ENCODE data around the gene PNCK.
A peak's percentile ranks its signal among the peaks of the same experiment; 100 is the strongest.

PNCK gene

DNA sequence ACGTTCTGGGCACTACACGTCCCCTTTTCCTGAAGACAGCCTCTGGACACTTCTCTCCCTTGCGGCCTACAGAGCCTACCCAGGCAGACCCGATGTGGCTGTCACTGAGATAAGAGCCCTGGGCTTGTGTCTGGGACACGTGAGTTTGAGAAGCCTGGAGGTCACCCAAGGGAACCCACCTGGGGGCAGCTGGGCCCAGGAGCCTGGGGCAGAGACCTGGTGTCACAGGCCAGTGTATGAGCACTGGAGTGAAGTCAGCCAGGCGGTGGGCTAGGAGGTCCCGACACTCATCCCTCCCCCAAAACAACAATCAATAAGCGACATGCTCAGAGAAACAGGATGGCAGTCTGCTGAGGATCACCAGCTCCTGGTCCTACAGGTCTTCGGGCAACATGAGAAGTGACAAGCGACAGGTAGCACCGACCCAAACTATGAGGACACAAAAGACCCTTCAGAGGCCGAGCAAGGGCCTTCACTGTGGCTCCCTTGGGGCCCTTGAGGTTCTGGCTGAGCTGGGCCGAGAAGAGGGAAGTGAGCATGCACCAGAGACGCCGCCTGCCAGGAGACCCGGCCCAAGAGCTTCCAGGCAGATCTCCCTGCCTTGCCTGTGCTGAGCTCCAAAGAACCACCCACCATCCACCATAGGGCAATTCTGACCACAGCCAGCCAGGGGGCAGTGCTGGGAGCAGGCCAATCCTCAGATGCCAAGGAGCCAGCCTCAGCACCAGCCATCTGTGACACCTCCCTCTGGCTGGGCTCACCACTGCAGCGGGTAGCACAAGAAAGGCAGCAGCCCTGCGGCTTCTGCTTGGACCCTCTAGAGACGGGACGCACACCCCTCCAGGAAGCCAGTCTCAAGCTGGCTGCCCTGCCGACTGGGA lies 37.6 kb downstream of the PNCK start:
- Histone ChIP-seq H3K27me3 (replicated peaks; ENCODE audit: control insufficient read depth, insufficient read depth, low read length) (no peaks in the 10 kb centered on the region; the same call in 1 of the 2 replicates), H3K4me3 (replicated peaks; ENCODE audit: low read depth, low read length) (no peak overlapping the region), H3K36me3 (ENCODE audit: control insufficient read depth, insufficient read depth, low read length) (no peaks in the 10 kb centered on the region)
- no peak for DNase-seq (ENCODE audit: extremely low read depth, insufficient read length)
- TF ChIP-seq CTCF (IDR thresholded peaks at IDR 0.05; ENCODE audit: insufficient read depth, low read length, poor library complexity, severe bottlenecking), result peak; percentile 37

DNA sequence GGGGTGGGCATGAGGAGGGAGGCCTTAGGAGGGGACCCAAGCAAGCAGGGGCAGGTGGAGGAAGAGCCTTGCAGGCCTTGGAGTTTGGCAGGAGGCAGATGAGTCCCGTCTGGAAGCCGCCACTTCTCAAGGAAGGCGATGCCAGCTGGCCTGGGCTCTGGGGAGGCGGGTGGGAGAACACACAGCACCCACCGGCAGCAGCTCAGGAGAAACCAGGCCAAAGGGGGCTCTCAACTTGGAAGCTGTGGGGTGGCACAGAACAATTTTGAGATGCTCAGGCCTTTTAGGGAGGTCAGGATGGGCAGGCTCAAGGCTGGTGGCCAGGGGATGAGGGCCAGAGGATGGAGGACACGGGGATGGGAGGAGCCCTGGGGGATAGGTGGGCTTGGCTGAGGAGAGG lies 38.2 kb downstream of the PNCK start:
- DNase-seq (ENCODE audit: extremely low read depth, insufficient read length), result no peak
- Histone ChIP-seq H3K36me3 (ENCODE audit: control insufficient read depth, insufficient read depth, low read length) (no peaks in the 10 kb centered on the region), H3K27me3 (replicated peaks; ENCODE audit: control insufficient read depth, insufficient read depth, low read length) (no peaks in the 10 kb centered on the region; the same call in 1 of the 2 replicates), H3K4me3 (replicated peaks; ENCODE audit: low read depth, low read length) (no peak overlapping the region)
- no peak for TF ChIP-seq CTCF (IDR thresholded peaks at IDR 0.05; ENCODE audit: insufficient read depth, low read length, poor library complexity, severe bottlenecking)

- H3K27me3 ChIP-seq (replicated peaks; ENCODE audit: control insufficient read depth, insufficient read depth, low read length), result no peaks in the 10 kb centered on the region; the same call in 1 of the 2 replicates
- H3K4me3 ChIP-seq (replicated peaks; ENCODE audit: low read depth, low read length), result no peak overlapping the region
- no peak for TF ChIP-seq CTCF (IDR thresholded peaks at IDR 0.05; ENCODE audit: insufficient read depth, low read length, poor library complexity, severe bottlenecking)
- DNase-seq (ENCODE audit: extremely low read depth, insufficient read length), result no peak
- H3K36me3 ChIP-seq (ENCODE audit: control insufficient read depth, insufficient read depth, low read length), result no peaks in the 10 kb centered on the region
Observed at GRCh38 chrX:153634832-153635231, 38.8 kb downstream of the PNCK start.

- H3K4me3 ChIP-seq (replicated peaks; ENCODE audit: low read depth, low read length), result no peak overlapping the region
- TF ChIP-seq CTCF (IDR thresholded peaks at IDR 0.05; ENCODE audit: insufficient read depth, low read length, poor library complexity, severe bottlenecking), result no peak
- DNase-seq (ENCODE audit: extremely low read depth, insufficient read length), result no peak
- no peaks in the 10 kb centered on the region for H3K36me3 ChIP-seq (ENCODE audit: control insufficient read depth, insufficient read depth, low read length)
- H3K27me3 ChIP-seq (replicated peaks; ENCODE audit: control insufficient read depth, insufficient read depth, low read length), result no peaks in the 10 kb centered on the region; the same call in 1 of the 2 replicates
Observed at GRCh38 chrX:153634236-153634635, 39.4 kb downstream of the PNCK start.

DNA sequence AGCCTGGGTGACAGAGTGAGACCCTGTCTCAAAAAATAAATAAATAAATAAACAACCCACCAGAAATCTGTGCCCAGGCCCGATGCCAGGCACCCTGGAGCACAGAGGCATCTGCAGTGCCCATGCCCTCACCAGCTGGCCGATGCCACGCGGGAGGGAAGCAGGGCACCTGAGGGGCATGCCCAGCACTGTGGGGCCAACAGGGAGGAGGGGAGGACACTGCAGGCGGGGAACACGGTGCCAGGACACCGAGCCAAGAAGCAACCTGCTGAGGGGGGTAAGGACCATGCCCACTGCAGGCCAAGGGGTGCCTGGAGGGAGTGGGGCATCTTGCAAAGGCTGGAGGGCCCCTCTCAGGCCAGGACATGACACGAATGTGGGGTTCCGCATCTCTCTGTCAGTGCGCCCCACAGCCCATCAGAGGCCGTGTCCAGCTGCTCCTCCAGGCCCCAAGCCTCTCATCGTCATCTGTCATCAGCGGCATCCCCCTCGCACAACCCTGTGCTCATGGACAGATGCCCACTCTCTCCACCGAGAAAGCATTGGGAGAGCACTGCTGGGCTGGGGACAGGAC lies 39.9 kb downstream of the PNCK start:
- no peak for TF ChIP-seq CTCF (IDR thresholded peaks at IDR 0.05; ENCODE audit: insufficient read depth, low read length, poor library complexity, severe bottlenecking)

More for the DNA sequence above, 39.9 kb downstream of the PNCK start:
- DNase-seq (ENCODE audit: extremely low read depth, insufficient read length), result no peak
- Histone ChIP-seq H3K36me3 (ENCODE audit: control insufficient read depth, insufficient read depth, low read length) (no peaks in the 10 kb centered on the region), H3K27me3 (replicated peaks; ENCODE audit: control insufficient read depth, insufficient read depth, low read length) (no peaks in the 10 kb centered on the region; the same call in 1 of the 2 replicates), H3K4me3 (replicated peaks; ENCODE audit: low read depth, low read length) (no peak overlapping the region)

All from GM06990 (cell line).